ENCODE measurements around the gene MRPL34. TPM values are rescaled to one million over a fixed set of nuclear protein-coding genes. Genes with fewer than 3 reads are reported as not detected.

The MRPL34 gene
- total RNA-seq, 2 experiments from 2014 or later: 122 to 128 TPM

- H3K27me3 Mint-ChIP-seq: no peaks in the 10 kb centered on the region
- no peak overlapping the region for H3K4me3 Mint-ChIP-seq
- no peak for DNase-seq
- peaks cover 6% of the 10 kb centered on the region for H3K36me3 Mint-ChIP-seq
- peaks cover 11% of the 10 kb centered on the region for H3K4me1 Mint-ChIP-seq
- H3K9me3 Mint-ChIP-seq: no peaks in the 10 kb centered on the region
- peak overlapping the region; percentile 20 for H3K27ac Mint-ChIP-seq
Measured at GRCh38 chr19:17296273-17296672, 9.4 kb upstream of the MRPL34 start.

GRCh38 chr19:17296976-17297375 is 8.7 kb upstream of the MRPL34 start:
- Mint-ChIP-seq H3K4me1 (peaks cover 9% of the 10 kb centered on the region), H3K27ac (no peak overlapping the region), H3K36me3 (peaks cover 6% of the 10 kb centered on the region), H3K4me3 (no peak overlapping the region), H3K27me3 (no peaks in the 10 kb centered on the region), H3K9me3 (no peaks in the 10 kb centered on the region)
- no peak for DNase-seq

- DNase-seq: no peak
- H3K4me3 Mint-ChIP-seq: no peak overlapping the region
- no peaks in the 10 kb centered on the region for H3K27me3 Mint-ChIP-seq
- H3K27ac Mint-ChIP-seq: no peak overlapping the region
- peaks cover 3% of the 10 kb centered on the region for H3K36me3 Mint-ChIP-seq
- H3K9me3 Mint-ChIP-seq: no peaks in the 10 kb centered on the region
- peaks cover 24% of the 10 kb centered on the region for H3K4me1 Mint-ChIP-seq
Measured at GRCh38 chr19:17300992-17301619, 4.6 kb upstream of the MRPL34 start.

- Mint-ChIP-seq H3K27ac (no peak overlapping the region), H3K4me3 (peak overlapping the region; percentile 66), H3K36me3 (peaks cover 10% of the 10 kb centered on the region), H3K4me1 (peaks cover 25% of the 10 kb centered on the region), H3K9me3 (no peaks in the 10 kb centered on the region), H3K27me3 (no peaks in the 10 kb centered on the region)
- DNase-seq: peak; percentile 21
Measured at GRCh38 chr19:17302391-17303166, 3.1 kb upstream of the MRPL34 start.

- peak within 1 kb of the TSS; percentile 8 for H3K27ac Mint-ChIP-seq
Measured at GRCh38 chr19:17303167-17303939, 2.3 kb upstream of the MRPL34 start, which contains the start of gene ABHD8. TSS of gene ABHD8 (minus strand) at chr19:17303425. CDS start at chr19:17301616, 1,809 bp downstream.

GRCh38 chr19:17303940-17304267 is 1.8 kb upstream of the MRPL34 start:
- H3K9me3 Mint-ChIP-seq: no peaks in the 10 kb centered on the region
- peaks cover 13% of the 10 kb centered on the region for H3K36me3 Mint-ChIP-seq
- no peaks in the 10 kb centered on the region for H3K27me3 Mint-ChIP-seq
- H3K27ac Mint-ChIP-seq: peak overlapping the region; percentile 8
- no peak for DNase-seq
- H3K4me3 Mint-ChIP-seq: peak overlapping the region; percentile 66
- H3K4me1 Mint-ChIP-seq: peaks cover 30% of the 10 kb centered on the region

More at GRCh38 chr19:17303167-17303939, 2.3 kb upstream of the MRPL34 start, which contains the start of gene ABHD8:
- Mint-ChIP-seq H3K27me3 (no peaks in the 10 kb centered on the region), H3K4me1 (peaks cover 30% of the 10 kb centered on the region), H3K9me3 (no peaks in the 10 kb centered on the region), H3K4me3 (peak within 1 kb of the TSS; percentile 66), H3K36me3 (peaks cover 13% of the 10 kb centered on the region)
- peak; percentile 93 for DNase-seq

- no peaks in the 10 kb centered on the region for H3K9me3 Mint-ChIP-seq
- peaks cover 15% of the 10 kb centered on the region for H3K36me3 Mint-ChIP-seq
- DNase-seq: no peak
- peaks cover 33% of the 10 kb centered on the region for H3K4me1 Mint-ChIP-seq
- H3K27me3 Mint-ChIP-seq: no peaks in the 10 kb centered on the region
- peak overlapping the region; percentile 91 for H3K4me3 Mint-ChIP-seq
- peak overlapping the region; percentile 91 for H3K27ac Mint-ChIP-seq
Measured at GRCh38 chr19:17304386-17305215, 1.1 kb upstream of the MRPL34 start.

- Mint-ChIP-seq H3K27me3 (no peaks in the 10 kb centered on the region), H3K4me1 (peaks cover 34% of the 10 kb centered on the region), H3K9me3 (no peaks in the 10 kb centered on the region), H3K4me3 (peak overlapping the region; percentile 91), H3K36me3 (peaks cover 15% of the 10 kb centered on the region), H3K27ac (peak overlapping the region; percentile 91)
- DNase-seq: no peak
Measured at GRCh38 chr19:17305216-17305516, 506 bp upstream of the MRPL34 start.

- peaks cover 18% of the 10 kb centered on the region for H3K36me3 Mint-ChIP-seq
- peak overlapping the region; percentile 91 for H3K27ac Mint-ChIP-seq
- H3K4me3 Mint-ChIP-seq: peak overlapping the region; percentile 91
- no peaks in the 10 kb centered on the region for H3K27me3 Mint-ChIP-seq
- no peaks in the 10 kb centered on the region for H3K9me3 Mint-ChIP-seq
- no peak for DNase-seq
- H3K4me1 Mint-ChIP-seq: peaks cover 42% of the 10 kb centered on the region
Measured at GRCh38 chr19:17306285-17306714, 628 bp downstream of the MRPL34 start.

- H3K27ac Mint-ChIP-seq: peak overlapping the region; percentile 40
- H3K4me1 Mint-ChIP-seq: peaks cover 39% of the 10 kb centered on the region
- H3K27me3 Mint-ChIP-seq: no peaks in the 10 kb centered on the region
- peak overlapping the region; percentile 91 for H3K4me3 Mint-ChIP-seq
- H3K36me3 Mint-ChIP-seq: peaks cover 19% of the 10 kb centered on the region
- no peaks in the 10 kb centered on the region for H3K9me3 Mint-ChIP-seq
- DNase-seq: no peak
Measured at GRCh38 chr19:17307876-17308377, 2.3 kb downstream of the MRPL34 start.

- Mint-ChIP-seq H3K36me3 (peaks cover 19% of the 10 kb centered on the region), H3K4me1 (peaks cover 35% of the 10 kb centered on the region)
Measured at GRCh38 chr19:17309198-17309964, 3.7 kb downstream of the MRPL34 start, which contains the start of gene DDA1. TSS of gene DDA1 (plus strand) at chr19:17309563. CDS start at chr19:17309655, 92 bp downstream.

GRCh38 chr19:17309965-17310461 is 4.3 kb downstream of the MRPL34 start:
- H3K4me3 Mint-ChIP-seq: peak overlapping the region; percentile 98
- H3K4me1 Mint-ChIP-seq: peaks cover 32% of the 10 kb centered on the region
- peak overlapping the region; percentile 94 for H3K27ac Mint-ChIP-seq
- H3K27me3 Mint-ChIP-seq: no peaks in the 10 kb centered on the region
- peak; percentile 36 for DNase-seq
- no peaks in the 10 kb centered on the region for H3K9me3 Mint-ChIP-seq
- H3K36me3 Mint-ChIP-seq: peaks cover 19% of the 10 kb centered on the region

More at GRCh38 chr19:17309198-17309964, 3.7 kb downstream of the MRPL34 start, which contains the start of gene DDA1:
- peak; percentile 98 for DNase-seq
- H3K4me3 Mint-ChIP-seq: peak within 1 kb of the TSS; percentile 98
- no peaks in the 10 kb centered on the region for H3K9me3 Mint-ChIP-seq
- peak within 1 kb of the TSS; percentile 94 for H3K27ac Mint-ChIP-seq
- no peaks in the 10 kb centered on the region for H3K27me3 Mint-ChIP-seq

- Mint-ChIP-seq H3K4me1 (peaks cover 29% of the 10 kb centered on the region), H3K27ac (peak overlapping the region; percentile 2), H3K4me3 (peak overlapping the region; percentile 11), H3K27me3 (no peaks in the 10 kb centered on the region), H3K36me3 (peaks cover 24% of the 10 kb centered on the region), H3K9me3 (no peaks in the 10 kb centered on the region)
- DNase-seq: no peak
Measured at GRCh38 chr19:17311455-17312188, 6.0 kb downstream of the MRPL34 start.
